Activated T-cell treated with anti-CD3 and anti-CD28 coated beads, Interleukin-2, amount 50 U/mL, for 24 hours (primary cell): ENCODE data around the gene SRF.

Experiments
- DNase-seq: peaks from one replicate; pipeline ENCODE4 v3.0.0-alpha.2; 2020
- H3K27ac Mint-ChIP-seq: 2 replicates; pipeline ENCODE4 v1.8.0; 2020; ENCODE audit warnings: mild to moderate bottlenecking, mixed read lengths
- H3K27me3 Mint-ChIP-seq: 2 replicates; pipeline ENCODE4 v1.8.0; 2020; ENCODE audit warnings: mixed read lengths
- H3K36me3 Mint-ChIP-seq: 2 replicates; pipeline ENCODE4 v1.8.0; 2020; ENCODE audit warnings: low read depth, mixed read lengths
- H3K4me1 Mint-ChIP-seq: 2 replicates; pipeline ENCODE4 v1.8.0; 2020; ENCODE audit warnings: low read depth, mixed read lengths
- H3K4me3 Mint-ChIP-seq: 2 replicates; pipeline ENCODE4 v1.8.0; 2020; ENCODE audit warnings: mild to moderate bottlenecking, moderate library complexity, mixed read lengths
- H3K9me3 Mint-ChIP-seq: 2 replicates; pipeline ENCODE4 v1.8.0; 2020; ENCODE audit warnings: mixed read lengths

SRF gene

DNA sequence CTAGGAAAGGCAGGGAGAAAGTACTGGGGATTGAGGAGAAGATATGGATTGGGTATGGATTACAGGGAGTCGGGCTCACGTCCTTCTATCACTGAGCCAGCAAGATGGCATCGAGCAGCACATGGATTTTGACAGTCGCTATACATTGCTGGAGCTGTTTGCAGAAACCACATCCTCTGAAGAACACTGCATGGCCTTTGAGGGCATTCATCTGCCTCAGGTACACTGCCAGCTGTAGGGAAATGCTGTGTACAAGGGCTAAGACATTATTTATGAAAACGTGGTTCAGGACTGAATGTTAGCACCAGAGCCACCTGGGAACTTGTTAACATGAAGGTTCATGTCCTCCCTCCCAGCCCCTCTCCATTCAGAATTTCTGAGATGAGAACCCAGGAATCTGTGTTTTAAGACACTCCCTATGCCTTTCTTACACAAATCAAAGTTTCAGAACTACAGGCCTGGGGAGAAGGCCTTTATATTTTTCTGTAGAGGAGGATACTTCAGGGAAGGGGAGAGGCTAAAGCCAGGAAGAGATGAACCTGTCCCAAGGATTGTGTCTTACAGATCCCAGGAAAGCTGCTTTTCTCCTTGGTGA is 14.4 kb downstream of the SRF start:
- H3K4me3 Mint-ChIP-seq: peak overlapping the region; percentile 11
- peaks cover 76% of the 10 kb centered on the region for H3K36me3 Mint-ChIP-seq
- no peaks in the 10 kb centered on the region for H3K9me3 Mint-ChIP-seq

DNA sequence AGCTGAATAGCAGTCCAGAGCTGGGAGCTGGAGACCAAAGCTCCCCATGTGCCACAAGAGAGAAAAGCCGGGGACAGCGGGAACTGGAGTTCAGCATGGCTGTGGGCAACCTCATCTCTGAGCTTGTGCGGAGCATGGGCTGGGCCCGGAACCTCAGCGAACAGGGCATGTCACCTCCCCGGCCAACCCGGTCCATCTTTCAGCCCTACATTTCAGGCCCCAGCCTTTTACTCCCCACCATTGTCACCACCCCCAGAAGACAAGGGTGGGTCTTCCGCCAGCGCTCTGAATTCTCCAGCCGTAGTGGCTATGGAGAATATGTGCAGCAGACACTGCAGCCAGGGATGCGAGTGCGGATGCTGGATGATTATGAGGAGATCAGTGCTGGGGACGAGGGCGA is 14.9 kb downstream of the SRF start:
- Mint-ChIP-seq H3K9me3 (no peaks in the 10 kb centered on the region), H3K27ac (no peak overlapping the region), H3K4me3 (no peak overlapping the region), H3K4me1 (peaks cover 62% of the 10 kb centered on the region), H3K36me3 (peaks cover 78% of the 10 kb centered on the region), H3K27me3 (no peaks in the 10 kb centered on the region)
- DNase-seq: no peak

More for the DNA sequence above, 14.4 kb downstream of the SRF start:
- no peak for DNase-seq
- Mint-ChIP-seq H3K4me1 (peaks cover 62% of the 10 kb centered on the region), H3K27me3 (no peaks in the 10 kb centered on the region), H3K27ac (peak overlapping the region; percentile 71)

DNA sequence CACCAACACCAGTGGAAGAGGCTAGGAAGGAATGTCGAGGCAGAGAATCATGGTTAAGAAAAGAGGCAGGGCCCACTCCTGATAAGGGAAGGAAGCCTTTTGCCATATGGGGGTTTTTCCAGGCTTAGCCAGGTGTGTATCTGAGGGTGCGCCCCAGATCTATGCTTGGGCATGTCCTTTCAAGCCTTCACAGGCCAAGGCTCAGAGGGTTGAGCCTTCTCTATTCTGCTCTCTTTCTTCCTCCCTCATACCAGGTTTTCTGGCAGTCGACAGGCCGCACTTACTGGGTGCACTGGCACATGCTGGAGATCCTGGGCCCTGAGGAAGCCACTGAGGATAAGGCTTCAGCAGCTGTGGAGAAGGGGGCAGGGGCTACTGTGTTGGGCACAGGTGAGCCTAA is 15.6 kb downstream of the SRF start:
- Mint-ChIP-seq H3K4me1 (peaks cover 56% of the 10 kb centered on the region), H3K27ac (no peak overlapping the region), H3K4me3 (no peak overlapping the region), H3K9me3 (no peaks in the 10 kb centered on the region), H3K36me3 (peaks cover 72% of the 10 kb centered on the region), H3K27me3 (no peaks in the 10 kb centered on the region)
- DNase-seq: no peak

GRCh38 chr6:43187821-43188220 is 16.8 kb downstream of the SRF start:
- no peaks in the 10 kb centered on the region for H3K27me3 Mint-ChIP-seq
- no peak overlapping the region for H3K27ac Mint-ChIP-seq
- H3K9me3 Mint-ChIP-seq: no peaks in the 10 kb centered on the region

GRCh38 chr6:43188426-43188825 is 17.4 kb downstream of the SRF start:
- DNase-seq: no peak
- Mint-ChIP-seq H3K27me3 (no peaks in the 10 kb centered on the region), H3K4me1 (peaks cover 42% of the 10 kb centered on the region), H3K27ac (no peak overlapping the region), H3K36me3 (peaks cover 78% of the 10 kb centered on the region), H3K9me3 (no peaks in the 10 kb centered on the region), H3K4me3 (no peak overlapping the region)

More at GRCh38 chr6:43187821-43188220, 16.8 kb downstream of the SRF start:
- DNase-seq: no peak
- Mint-ChIP-seq H3K4me1 (peaks cover 48% of the 10 kb centered on the region), H3K36me3 (peaks cover 72% of the 10 kb centered on the region), H3K4me3 (no peak overlapping the region)

DNA sequence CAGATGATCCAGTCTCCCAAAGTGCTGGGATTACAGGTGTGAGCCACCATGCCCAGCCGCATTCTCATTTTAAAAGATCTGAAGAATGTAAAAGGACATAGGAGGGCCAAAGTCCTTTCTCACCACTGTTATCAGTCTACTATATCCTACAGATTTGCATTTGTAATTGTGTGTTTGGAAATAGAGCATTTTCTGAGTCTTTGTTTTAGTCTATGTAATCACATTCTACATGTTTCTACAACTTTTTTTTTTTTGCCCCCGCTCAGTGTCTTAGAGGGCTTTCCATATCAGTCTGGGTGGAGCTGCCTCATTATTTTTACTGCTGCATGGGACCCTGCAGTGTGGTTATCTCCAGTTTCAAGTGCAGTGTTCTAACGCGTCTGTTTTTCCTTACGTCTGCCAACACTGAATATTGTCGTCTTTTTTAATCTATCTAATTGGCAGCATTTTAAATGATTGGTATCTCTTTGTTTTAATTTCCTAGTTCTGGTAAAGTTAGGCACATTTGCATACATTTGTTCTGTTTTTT is 18.8 kb downstream of the SRF start:
- DNase-seq: no peak
- no peak overlapping the region for H3K4me3 Mint-ChIP-seq
- H3K27me3 Mint-ChIP-seq: no peaks in the 10 kb centered on the region
- H3K27ac Mint-ChIP-seq: no peak overlapping the region
- H3K36me3 Mint-ChIP-seq: peaks cover 82% of the 10 kb centered on the region
- no peaks in the 10 kb centered on the region for H3K9me3 Mint-ChIP-seq
- peaks cover 29% of the 10 kb centered on the region for H3K4me1 Mint-ChIP-seq

- no peak overlapping the region for H3K27ac Mint-ChIP-seq
- H3K4me3 Mint-ChIP-seq: no peak overlapping the region
- H3K27me3 Mint-ChIP-seq: no peaks in the 10 kb centered on the region
- no peak for DNase-seq
- H3K9me3 Mint-ChIP-seq: no peaks in the 10 kb centered on the region
- peaks cover 13% of the 10 kb centered on the region for H3K4me1 Mint-ChIP-seq
- H3K36me3 Mint-ChIP-seq: peaks cover 81% of the 10 kb centered on the region
These were observed 21.8 kb downstream of the SRF start for GRCh38 chr6:43192911-43193310.

- Mint-ChIP-seq H3K36me3 (peaks cover 76% of the 10 kb centered on the region), H3K9me3 (no peaks in the 10 kb centered on the region), H3K27ac (no peak overlapping the region), H3K4me3 (no peak overlapping the region), H3K27me3 (no peaks in the 10 kb centered on the region), H3K4me1 (peaks cover 8% of the 10 kb centered on the region)
- no peak for DNase-seq
These were observed 22.9 kb downstream of the SRF start for GRCh38 chr6:43193929-43194328.

GRCh38 chr6:43196337-43196736 is 25.3 kb downstream of the SRF start:
- Mint-ChIP-seq H3K27ac (no peak overlapping the region), H3K36me3 (peaks cover 80% of the 10 kb centered on the region)

GRCh38 chr6:43199912-43200311 is 28.8 kb downstream of the SRF start:
- DNase-seq: no peak
- no peaks in the 10 kb centered on the region for H3K4me1 Mint-ChIP-seq
- no peaks in the 10 kb centered on the region for H3K27me3 Mint-ChIP-seq
- peak overlapping the region; percentile 16 for H3K27ac Mint-ChIP-seq
- no peaks in the 10 kb centered on the region for H3K9me3 Mint-ChIP-seq
- H3K4me3 Mint-ChIP-seq: no peak overlapping the region
- H3K36me3 Mint-ChIP-seq: peaks cover 81% of the 10 kb centered on the region

More at GRCh38 chr6:43196337-43196736, 25.3 kb downstream of the SRF start:
- H3K4me3 Mint-ChIP-seq: no peak overlapping the region
- H3K27me3 Mint-ChIP-seq: no peaks in the 10 kb centered on the region
- no peaks in the 10 kb centered on the region for H3K4me1 Mint-ChIP-seq
- no peaks in the 10 kb centered on the region for H3K9me3 Mint-ChIP-seq
- no peak for DNase-seq

GRCh38 chr6:43200541-43200940 is 29.5 kb downstream of the SRF start:
- Mint-ChIP-seq H3K36me3 (peaks cover 81% of the 10 kb centered on the region), H3K4me1 (no peaks in the 10 kb centered on the region), H3K27ac (peak overlapping the region; percentile 2), H3K27me3 (no peaks in the 10 kb centered on the region), H3K4me3 (no peak overlapping the region), H3K9me3 (no peaks in the 10 kb centered on the region)
- DNase-seq: no peak

GRCh38 chr6:43202451-43202850 is 31.4 kb downstream of the SRF start:
- Mint-ChIP-seq H3K4me1 (no peaks in the 10 kb centered on the region), H3K4me3 (no peak overlapping the region), H3K27ac (peak overlapping the region; percentile 73), H3K9me3 (no peaks in the 10 kb centered on the region), H3K27me3 (no peaks in the 10 kb centered on the region), H3K36me3 (peaks cover 79% of the 10 kb centered on the region)
- DNase-seq: no peak

- H3K27me3 Mint-ChIP-seq: no peaks in the 10 kb centered on the region
- peaks cover 73% of the 10 kb centered on the region for H3K36me3 Mint-ChIP-seq
- no peaks in the 10 kb centered on the region for H3K9me3 Mint-ChIP-seq
- no peak overlapping the region for H3K27ac Mint-ChIP-seq
- no peaks in the 10 kb centered on the region for H3K4me1 Mint-ChIP-seq
- no peak for DNase-seq
- H3K4me3 Mint-ChIP-seq: no peak overlapping the region
These were observed 32.1 kb downstream of the SRF start for GRCh38 chr6:43203029-43203717.

DNA sequence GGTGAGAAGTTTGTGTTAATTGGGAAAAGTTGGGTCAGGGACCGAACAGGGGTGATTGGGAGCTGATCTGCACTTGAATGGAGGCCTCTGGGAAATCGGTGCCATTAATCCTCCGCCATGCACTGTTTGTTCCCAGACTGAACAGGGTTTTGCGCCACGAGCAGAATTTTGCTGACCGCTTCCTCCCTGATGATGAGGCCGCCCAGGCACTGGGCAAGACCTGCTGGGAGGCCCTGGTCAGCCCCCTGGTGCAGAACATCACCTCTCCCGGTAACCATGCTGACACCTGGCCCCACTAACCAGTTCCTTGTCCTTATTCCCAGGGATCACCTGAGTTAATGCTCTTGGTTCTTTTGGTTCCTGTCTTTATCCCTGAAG is 32.6 kb downstream of the SRF start:
- Mint-ChIP-seq H3K27me3 (no peaks in the 10 kb centered on the region), H3K4me3 (no peak overlapping the region), H3K4me1 (no peaks in the 10 kb centered on the region), H3K36me3 (peaks cover 70% of the 10 kb centered on the region), H3K27ac (no peak overlapping the region), H3K9me3 (no peaks in the 10 kb centered on the region)
- DNase-seq: no peak
